NOMO-1 treated with dmso at 0.1 percent for 144 hours (cell line): Measurements from ENCODE around the gene ARID5A.

Source experiments
- DNase-seq: peaks from one replicate; lab custom pipeline; 2025; ENCODE audit not compliant: unreplicated experiment; lab: John Stamatoyannopoulos, UW

ARID5A gene

DNA sequence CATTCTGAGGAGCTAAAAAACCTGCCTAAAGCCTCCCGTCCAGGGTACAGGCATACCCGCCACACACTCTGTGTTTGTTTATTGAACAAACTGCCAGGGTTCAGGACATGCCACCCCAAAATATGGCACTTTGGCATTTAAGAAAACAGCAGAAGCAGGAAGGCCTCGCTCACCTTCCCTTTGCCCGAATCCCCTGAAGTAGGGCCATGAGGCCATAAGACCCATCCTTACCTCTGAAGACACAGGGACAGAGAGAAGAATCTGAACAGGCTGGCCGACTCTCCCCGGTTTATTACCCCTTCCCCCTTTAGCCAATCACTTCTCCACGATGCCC is 29.7 kb upstream of the ARID5A start:
- DNase-seq = no peak

DNA sequence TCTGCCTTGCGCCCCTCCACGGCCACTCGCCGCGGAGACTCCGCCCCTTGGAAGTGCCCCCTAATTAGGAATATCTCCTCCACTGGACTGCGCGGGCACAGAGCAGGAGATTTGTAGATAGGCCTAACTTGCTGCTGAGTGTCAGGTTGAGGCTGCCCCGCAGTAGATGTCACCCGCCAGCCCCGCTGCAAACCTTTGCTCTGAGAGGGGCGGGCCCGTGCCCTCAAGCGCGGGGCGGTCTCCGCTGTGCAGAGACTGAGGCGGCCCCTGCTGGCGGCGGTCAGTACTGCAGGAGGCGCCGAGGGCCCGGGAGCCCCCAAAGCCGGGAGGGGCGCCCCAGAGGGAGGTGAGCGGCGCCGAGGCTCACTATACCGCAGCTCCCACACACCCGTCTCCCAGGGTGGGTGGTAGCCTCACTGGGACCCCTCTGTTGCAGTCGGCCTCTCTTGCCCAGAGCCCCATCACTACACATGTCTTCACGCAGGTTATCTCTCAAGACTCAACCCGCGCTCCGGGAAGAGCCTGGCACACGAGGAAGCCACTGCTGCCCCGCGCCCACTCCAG is 28.5 kb upstream of the ARID5A start:
- DNase-seq = peak; percentile 54

DNA sequence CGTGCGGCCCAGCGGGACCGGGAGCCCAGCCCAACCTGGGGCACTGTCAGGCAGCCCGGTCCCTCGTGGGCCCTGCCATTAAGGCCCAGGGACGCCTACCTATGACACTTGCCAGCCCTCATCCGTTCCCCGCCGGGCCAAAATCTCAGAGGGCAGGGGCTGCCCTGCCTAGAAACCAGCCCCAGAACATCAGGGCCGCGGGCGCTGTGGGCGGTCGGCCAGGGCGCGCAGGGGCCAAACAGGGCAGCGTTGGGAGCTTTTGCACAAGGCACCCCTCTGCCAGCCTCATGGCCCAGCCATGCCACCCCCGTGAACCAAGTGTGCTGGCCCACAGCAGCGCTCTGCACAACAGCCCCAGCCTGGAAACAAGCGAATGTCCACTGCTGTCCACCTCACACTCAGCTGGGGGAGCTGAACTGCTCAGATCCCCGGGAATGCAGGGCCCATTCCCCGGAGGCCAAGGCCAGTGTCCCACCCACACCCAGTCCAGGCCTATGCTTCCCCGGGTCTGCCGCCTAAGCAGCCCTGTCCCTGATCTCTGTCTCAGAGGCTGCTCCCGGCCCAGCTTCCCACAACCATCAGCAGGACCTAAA is 27.9 kb upstream of the ARID5A start:
- no peak for DNase-seq

DNA sequence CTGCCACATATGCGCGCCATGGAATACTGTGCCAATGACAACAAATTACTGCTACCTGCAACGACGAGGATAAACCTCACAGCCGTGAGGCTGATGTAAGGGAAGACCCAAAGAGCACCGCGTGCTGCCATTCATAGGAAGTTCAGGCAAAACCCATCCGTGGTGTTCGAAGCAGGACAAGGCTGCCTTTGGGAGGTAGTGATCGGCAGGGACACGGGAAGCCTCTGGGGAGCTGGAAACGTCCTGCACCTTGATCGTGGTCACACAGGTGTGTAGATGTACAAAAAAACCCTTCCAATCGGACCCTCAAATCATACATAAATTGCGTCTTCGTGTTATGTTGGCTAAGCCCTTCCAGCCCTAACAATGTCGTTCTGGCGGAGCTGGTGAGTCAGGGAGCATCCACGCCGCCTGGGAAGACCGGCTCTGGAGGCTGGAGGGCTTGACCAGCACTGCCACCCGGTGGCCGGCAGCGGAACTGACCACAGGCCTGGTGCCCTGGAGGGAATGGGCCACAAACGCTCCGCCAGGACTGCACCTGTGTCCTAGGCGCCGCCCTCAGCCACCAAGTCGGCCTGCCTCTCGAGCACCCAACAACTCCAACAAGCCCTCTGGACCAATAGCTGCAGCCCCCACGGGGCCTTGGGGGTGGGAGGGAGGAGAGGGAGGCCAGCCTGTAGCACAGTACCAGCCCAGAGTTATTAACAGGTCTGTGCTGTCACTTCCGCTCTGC is 27.3 kb upstream of the ARID5A start:
- peak; percentile 57 for DNase-seq

DNA sequence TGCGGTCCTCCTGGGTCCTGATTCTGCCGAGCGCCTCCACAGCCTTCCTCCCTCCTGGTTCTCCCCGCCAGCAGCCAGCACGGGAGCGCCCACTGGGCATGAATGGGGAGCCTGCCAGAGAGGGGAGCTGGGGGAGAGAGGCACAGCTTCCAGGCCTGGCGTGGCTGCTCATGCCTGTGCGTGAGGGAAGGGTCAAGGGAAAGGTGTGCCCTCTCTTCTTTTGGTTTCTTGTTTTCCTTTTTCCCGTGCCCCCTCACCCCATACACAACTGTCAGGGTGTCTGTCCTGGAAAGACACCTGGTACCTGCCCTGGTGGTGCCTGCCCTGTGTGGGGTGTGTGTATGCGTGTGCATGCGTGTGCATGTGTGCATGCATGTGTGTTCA is 26.7 kb upstream of the ARID5A start:
- DNase-seq = no peak

DNA sequence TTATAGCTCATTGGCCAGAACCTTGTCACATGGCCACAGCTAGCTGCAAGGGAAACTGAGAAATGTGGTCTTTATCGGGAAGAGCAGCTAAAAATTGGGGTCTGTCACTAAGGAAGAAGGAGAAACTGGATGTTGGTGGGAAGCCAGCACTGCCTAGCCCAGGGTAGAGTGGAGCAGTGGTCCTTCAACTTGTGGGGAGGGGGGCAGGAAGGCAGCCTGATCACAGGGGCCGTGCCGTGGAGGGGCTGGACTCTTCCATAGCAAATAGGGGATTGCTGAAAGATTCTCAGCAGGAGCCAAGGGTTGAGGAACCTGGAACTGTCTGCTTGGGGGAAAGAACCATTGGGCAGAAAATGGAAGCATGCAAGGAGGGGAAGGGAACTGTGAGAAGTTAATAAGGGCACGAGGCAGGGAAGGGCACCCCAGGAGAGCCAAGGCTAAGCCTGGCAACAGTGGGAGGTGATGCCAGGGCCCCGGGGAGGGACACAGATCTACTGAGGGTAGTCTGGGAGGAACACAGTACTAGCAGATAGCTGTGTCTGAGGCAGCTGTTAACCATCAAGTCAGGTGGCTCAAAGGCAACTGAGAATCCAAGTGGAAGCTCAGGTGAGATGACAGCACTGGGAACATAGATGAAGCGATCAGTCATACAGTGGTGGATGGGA is 25.5 kb upstream of the ARID5A start:
- no peak for DNase-seq

DNA sequence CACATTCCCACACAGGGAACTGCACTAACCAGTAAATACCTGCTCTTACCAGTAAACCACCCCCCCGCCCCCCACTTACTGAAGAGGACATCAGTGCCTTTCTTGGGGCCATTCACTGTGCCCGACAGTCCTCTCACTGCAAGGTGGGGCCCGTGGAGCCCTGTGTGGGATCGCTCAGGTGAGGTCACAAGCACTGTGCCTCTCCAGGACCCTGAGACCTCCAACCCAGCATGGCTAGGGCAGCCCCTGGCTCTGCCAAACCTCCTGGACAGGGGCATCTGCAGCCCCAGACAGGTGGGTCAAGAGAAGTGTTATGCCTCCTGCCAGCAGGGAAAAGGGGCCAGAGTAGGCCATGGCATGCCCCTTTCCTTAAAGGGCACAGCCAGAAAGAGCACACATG is 24.7 kb upstream of the ARID5A start:
- DNase-seq = no peak

DNA sequence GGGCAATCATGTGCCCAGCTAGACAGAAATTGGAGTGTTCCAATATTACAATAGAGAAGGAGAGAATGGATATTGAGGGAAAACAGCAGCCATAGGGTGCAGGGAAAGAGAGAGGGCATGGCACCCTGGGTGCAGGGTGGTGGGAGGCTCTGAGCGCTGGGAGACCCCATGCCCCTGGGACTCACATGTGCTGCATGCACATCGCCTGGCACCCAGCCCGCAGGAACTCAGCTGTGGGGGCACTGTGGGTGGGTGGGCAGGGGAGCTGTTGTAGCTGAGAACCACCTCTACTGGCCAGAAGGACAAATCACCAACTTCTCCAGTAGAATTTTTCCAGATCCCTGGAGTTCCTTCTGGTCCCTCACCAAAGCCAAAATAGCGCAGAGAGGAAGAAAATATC is 24.2 kb upstream of the ARID5A start:
- DNase-seq = no peak

DNA sequence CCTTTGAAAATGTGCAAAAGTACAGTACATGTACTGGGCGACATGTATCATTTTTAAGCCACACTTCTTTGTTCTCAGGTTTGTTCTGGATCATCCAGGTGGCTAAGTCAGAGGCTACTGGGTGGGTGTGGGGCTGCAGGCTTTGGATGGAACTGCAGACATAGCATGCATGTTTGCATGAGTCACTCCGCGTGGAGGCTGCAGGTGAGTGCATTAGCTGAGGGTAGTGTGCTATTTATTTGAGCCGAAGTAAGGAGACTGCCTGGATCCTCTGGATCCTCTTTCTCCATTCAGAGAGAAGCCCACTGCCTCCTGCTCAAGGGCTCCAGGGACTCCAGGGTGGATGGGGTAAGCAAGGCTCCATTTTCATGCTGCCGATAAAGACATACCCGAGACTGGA is 22.0 kb upstream of the ARID5A start:
- DNase-seq = no peak

DNA sequence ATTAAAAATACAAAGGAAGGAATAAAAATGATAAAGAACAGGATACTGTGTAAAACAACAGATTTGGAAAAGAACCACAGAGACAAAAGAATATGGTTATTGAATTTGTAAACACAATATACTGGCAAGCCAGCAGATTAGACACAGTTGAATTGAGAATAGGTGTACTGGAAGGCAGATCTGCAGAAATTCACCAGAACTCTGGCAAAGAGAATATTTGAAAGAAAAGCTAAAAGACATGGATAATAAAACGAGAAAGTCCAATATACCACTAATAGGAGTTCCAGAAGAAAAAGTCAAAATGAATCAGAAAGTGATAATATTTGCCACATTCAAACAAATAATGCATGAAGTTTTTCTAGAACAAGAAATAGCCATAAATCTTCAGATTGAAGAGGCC is 19.5 kb upstream of the ARID5A start:
- no peak for DNase-seq

DNA sequence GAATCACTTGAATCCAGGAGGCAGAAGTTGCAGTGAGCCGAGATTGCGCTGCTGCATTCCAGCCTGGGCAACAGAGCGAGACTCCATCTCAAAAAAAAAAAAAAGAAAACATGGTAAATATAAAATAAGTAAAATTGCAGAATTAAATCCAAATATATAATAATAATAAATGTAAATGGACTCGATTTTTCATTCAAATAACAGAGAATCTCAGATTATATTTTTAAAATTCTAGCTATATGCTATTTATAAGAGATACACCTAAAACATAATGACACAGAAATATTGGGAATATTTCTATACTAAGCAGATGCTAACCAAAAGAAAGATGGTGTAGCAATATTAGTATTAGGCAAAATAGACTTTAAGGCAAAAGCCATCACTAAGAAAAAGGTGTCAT is 16.3 kb upstream of the ARID5A start:
- DNase-seq = no peak

DNA sequence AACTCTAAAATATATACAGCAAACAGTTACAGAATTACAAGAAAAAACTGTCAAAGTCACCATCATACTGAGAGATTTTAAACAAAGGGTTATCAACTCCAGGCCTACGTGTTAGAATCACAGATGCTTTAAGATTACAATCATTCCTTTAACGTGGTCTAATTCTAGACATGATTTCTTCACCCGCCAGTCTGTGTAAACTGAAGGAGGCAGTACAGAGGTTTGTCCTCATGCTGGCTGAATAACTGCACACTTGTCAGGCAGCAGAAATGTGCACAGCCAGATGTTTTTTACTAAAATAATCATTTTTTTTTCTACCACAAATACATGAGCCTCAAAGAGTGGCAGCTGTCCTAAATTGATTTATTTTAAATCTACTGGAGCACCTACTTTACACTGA is 15.9 kb upstream of the ARID5A start:
- DNase-seq = no peak

DNA sequence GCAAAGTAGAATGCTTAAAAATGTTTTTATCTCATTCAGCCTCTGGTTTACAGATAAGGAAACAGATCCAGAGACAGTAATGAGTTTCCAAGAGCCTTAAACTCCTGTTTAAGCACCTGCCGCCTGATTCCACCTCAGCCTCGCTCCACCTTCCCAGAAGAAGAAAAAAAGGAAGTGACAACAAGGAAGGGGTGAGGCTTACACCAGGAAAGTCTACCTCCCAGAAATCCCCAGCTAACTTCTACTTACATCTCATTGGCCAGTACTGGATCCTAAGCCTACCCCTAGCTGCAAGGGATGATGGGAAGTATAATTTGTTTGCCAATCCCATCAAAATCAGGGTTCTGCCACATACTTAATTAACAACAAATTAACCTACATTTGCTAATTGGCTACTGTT is 15.3 kb upstream of the ARID5A start:
- no peak for DNase-seq

DNA sequence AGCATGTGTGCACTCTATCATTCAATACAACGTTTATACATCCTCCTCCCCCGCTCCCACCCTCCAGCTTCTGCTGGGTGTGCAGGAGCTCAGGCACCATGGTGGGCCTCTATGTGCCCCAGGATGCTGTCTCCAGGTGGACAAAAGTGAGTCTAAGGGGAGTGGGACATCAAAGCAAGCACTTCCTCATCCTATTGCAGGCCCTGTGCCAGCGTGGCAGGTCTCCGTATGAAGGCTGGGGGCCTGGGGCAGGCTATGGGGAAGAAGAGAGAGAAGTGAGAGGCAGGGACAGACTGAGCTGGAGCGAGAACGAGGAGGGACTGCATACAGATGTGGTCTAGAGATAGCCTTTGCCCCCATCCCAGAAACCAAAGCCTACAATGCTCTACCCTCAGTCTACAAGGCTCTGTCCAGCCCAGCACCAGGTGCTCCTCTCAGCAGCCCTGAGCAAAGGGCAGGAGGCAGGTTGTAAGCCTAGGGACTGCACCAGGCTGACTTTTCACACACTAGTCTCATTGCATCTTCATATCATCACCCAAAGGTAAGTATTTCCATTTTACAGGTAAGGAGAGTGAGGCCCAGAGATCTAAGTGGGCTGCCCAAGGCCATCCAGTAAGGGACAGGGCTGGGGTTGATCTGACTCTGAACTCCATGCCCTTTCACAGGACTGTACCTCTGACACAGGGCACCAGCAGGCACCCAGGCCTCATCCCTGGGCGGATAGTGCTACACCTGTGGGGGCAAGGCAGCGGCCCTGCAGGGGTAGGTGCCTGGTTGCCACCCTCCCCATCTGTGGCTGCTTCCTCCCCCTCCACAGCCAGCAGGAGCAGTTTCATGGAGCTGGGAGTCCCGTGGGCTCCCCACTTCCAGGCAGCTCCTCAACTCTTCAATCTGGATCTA is 14.0 kb upstream of the ARID5A start:
- no peak for DNase-seq

DNA sequence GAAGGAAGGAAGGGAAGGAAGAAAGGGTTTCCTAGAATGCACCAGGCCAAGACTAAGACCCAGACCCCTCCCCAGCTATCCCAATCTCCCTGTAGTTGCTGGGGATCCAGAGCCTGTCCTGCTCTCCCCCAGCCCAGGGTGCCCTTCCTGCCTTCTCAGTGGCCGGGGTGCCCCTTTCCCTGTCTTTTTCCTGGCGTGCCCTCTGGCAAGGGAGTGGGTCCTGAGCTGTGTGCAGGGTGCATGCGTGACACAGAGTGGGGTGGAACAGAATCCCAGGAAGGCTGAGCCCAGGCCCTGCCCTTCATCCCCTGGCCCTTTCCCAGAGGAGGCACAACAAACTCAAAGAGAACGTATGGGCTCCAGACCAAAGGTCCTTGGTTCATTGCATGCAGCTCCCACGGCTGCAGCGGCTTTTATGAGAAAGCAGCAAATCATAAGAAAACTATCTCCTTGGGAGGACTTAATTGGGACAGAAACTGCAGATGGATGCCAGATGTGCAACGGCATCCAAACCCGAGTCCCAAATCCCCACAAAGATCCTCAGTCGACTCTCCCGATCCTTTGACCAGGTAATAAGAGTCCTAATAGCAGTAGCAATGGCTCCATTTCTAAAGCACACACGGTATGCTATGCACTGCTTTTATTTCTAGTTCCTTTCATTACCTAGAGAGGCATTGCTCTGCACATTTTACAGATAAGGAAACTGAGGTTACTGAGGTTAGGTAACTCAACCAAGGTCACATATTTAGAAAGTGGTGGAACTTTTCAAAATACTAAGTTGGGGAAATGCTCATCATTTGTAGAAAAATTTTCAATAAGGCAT is 12.7 kb upstream of the ARID5A start:
- DNase-seq = no peak

DNA sequence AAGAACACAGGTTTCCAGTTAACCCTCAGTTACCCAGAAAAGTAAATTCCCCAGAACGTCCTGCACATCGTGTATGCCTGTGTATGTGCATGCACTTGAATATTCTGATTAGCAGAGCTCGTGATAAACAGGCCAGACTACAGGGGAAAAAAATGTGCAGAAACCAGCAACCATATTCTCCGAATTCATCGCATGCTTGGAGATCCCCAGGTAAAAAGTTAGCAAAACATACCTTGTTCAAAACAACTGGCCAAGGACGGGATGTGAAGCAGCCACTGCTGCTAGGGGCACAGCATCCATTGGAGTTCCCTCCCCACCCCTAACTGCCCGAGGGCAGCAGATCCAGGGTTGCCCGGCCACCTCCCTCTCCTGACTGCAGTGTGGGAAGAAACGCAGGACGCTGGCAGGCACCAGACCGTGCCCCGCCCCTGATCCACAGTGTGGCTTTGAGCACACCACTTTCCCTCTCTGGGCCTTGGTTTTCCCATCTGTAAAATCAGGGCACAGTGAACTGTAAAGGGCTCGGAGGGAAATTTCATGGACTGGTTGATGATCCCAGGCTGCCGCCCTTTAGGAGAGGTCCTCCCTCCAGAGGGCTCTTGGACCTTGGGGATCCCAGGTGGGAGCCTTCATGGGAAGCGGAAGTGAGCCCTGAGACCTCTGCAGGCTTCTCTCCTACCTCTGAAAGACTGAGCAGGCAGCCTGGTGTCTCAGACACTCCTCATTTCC is 11.9 kb upstream of the ARID5A start:
- DNase-seq = no peak

DNA sequence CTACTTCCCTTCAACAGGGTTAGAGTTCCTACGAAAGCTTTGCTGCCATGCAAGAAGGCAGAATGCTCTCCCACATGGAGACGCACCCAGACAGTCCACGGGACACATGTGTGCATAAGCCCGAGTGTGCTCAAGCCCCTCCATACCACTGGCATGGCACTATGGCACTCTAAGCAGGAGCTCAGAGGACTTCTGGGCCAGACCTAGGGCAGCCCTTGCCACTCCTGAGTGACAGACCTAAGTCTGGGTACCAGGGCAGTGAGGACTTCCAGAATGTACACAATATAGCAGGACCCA is 11.4 kb upstream of the ARID5A start:
- no peak for DNase-seq

DNA sequence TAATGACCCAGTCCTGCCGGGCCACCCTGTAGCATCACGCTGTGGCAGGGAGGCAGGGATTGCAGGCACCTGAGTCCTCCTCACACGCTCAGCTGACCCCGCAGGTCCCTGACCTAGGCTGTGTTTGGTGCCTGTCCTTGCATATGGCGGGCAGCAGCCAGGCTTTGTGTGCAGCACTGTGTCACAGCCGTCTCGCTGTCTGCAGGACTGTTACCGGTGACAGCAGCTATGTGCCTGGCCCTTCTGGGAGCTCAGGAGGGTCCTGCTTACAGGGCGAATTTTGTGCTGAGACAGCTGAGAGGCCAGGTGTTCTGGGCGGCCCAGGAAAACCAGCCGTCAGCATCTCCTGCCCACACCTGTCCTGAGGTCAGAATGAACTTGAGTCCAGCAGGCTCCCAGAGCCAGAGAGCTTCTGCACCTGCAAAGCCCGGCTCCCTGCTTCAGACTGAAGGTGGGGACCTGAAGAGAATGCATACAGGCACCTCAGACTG is 10.4 kb upstream of the ARID5A start:
- no peak for DNase-seq

DNA sequence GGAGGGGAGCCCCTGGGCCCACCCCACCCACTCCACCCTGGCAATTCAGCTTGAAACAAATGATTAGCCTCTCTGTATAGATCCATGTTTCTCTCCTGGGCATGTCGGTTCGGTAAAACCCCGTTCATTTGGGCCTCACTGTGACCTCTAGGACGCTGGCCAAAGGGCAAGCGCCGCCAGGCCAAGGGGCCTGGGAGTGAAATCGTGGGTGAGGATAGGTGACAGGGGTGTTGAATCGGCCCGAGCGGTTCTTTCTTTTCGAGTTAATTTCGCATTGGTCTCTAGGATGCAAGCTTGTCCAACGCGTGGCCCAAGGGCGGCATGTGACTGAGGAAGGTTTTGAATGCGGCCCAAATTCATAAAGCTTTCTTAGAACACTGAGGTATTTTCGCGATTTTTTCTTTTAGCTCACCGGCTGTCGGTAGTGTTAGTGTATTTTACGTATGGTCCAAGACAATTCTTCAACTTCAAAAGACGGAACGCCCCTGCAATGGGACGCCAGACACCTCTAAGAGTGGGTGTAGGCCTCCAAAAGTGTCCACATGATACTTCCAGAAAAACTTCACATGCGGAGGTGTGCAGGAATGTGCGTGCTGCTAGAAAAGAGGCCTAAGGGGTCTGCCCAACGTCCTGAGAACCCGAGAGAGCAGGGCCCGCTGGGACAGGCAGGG is 9.8 kb upstream of the ARID5A start:
- DNase-seq = no peak
